Progenitor cell of endocrine pancreas (in vitro differentiated cells): ENCODE measurements around the gene PLXNB1. TPM values are rescaled to one million over a fixed set of nuclear protein-coding genes. Genes with fewer than 3 reads are reported as not detected.

Source experiments
- DNase-seq: peaks from one replicate; pipeline ENCODE4 v3.0.0; 2021; ENCODE audit warnings: low spot score; ENCODE audit not compliant: unreplicated experiment
- H3K27ac Mint-ChIP-seq: 2 replicates; pipeline ENCODE4 v1.8.0; 2021; ENCODE audit warnings: mild to moderate bottlenecking, moderate library complexity, mixed read lengths
- H3K27me3 Mint-ChIP-seq: 2 replicates; pipeline ENCODE4 v1.8.0; 2021; ENCODE audit warnings: mixed read lengths
- H3K36me3 Mint-ChIP-seq: 2 replicates; pipeline ENCODE4 v1.8.0; 2022; ENCODE audit warnings: mixed read lengths; ENCODE audit not compliant: insufficient read depth
- H3K4me1 Mint-ChIP-seq: 2 replicates; pipeline ENCODE4 v1.8.0; 2021; ENCODE audit warnings: low read depth, mixed read lengths
- H3K4me3 Mint-ChIP-seq: 2 replicates; pipeline ENCODE4 v1.8.0; 2021; ENCODE audit warnings: low read depth, mild to moderate bottlenecking, moderate library complexity, mixed read lengths
- H3K9me3 Mint-ChIP-seq: 2 replicates; pipeline ENCODE4 v1.8.0; 2021; ENCODE audit warnings: low read depth, mixed read lengths
- CTCF ChIP-seq: fragments of 200-600 bp; sonication (generic); IDR thresholded peaks from one replicate; pipeline ENCODE4 v1.5.0; 2021; ENCODE audit warnings: antibody characterized with exemption, mild to moderate bottlenecking; ENCODE audit not compliant: unreplicated experiment
- total RNA-seq: library from RNA; stranded (reverse); gene quantifications from 2 replicates; pipeline ENCODE4 v1.2.1, GENCODE V29; 2021

PLXNB1 gene
- total RNA-seq, 1 donor from 2014 or later = 543 TPM

- H3K36me3 Mint-ChIP-seq = peaks cover 13% of the 10 kb centered on the region
Measured at GRCh38 chr3:48419149-48419548, 10.7 kb downstream of the PLXNB1 start.

GRCh38 chr3:48418651-48419050 is 11.2 kb downstream of the PLXNB1 start:
- Mint-ChIP-seq H3K4me3 (no peak overlapping the region), H3K27ac (no peak overlapping the region), H3K9me3 (no peaks in the 10 kb centered on the region), H3K27me3 (no peaks in the 10 kb centered on the region), H3K4me1 (peaks cover 2% of the 10 kb centered on the region), H3K36me3 (peaks cover 14% of the 10 kb centered on the region)
- no peak for TF ChIP-seq CTCF
- no peak for DNase-seq

More at GRCh38 chr3:48419149-48419548, 10.7 kb downstream of the PLXNB1 start:
- Mint-ChIP-seq H3K27ac (no peak overlapping the region), H3K4me3 (no peak overlapping the region), H3K9me3 (no peaks in the 10 kb centered on the region), H3K4me1 (peaks cover 2% of the 10 kb centered on the region), H3K27me3 (no peaks in the 10 kb centered on the region)
- TF ChIP-seq CTCF = no peak
- DNase-seq = no peak

- H3K27ac Mint-ChIP-seq = no peak overlapping the region
- DNase-seq = no peak
- no peaks in the 10 kb centered on the region for H3K27me3 Mint-ChIP-seq
- peaks cover 2% of the 10 kb centered on the region for H3K4me1 Mint-ChIP-seq
- no peaks in the 10 kb centered on the region for H3K9me3 Mint-ChIP-seq
- H3K4me3 Mint-ChIP-seq = no peak overlapping the region
- TF ChIP-seq CTCF = no peak
- H3K36me3 Mint-ChIP-seq = peaks cover 14% of the 10 kb centered on the region
Measured at GRCh38 chr3:48418140-48418539, 11.7 kb downstream of the PLXNB1 start.

GRCh38 chr3:48417529-48418108 is 12.3 kb downstream of the PLXNB1 start:
- Mint-ChIP-seq H3K9me3 (no peaks in the 10 kb centered on the region), H3K4me3 (no peak overlapping the region), H3K27ac (no peak overlapping the region), H3K36me3 (peaks cover 14% of the 10 kb centered on the region), H3K4me1 (no peaks in the 10 kb centered on the region), H3K27me3 (no peaks in the 10 kb centered on the region)
- TF ChIP-seq CTCF = no peak
- DNase-seq = no peak

GRCh38 chr3:48416546-48416945 is 13.3 kb downstream of the PLXNB1 start:
- Mint-ChIP-seq H3K4me3 (no peak overlapping the region), H3K36me3 (peaks cover 14% of the 10 kb centered on the region), H3K4me1 (no peaks in the 10 kb centered on the region), H3K27me3 (no peaks in the 10 kb centered on the region), H3K9me3 (no peaks in the 10 kb centered on the region), H3K27ac (peak overlapping the region; percentile 74)
- no peak for TF ChIP-seq CTCF
- DNase-seq = no peak
